Activated T-cell treated with anti-CD3 and anti-CD28 coated beads for 48 hours (primary cell): ENCODE data around the gene NCK2.

ENCODE experiments used
- DNase-seq: peaks from one replicate; pipeline ENCODE4 v3.0.0-alpha.2; 2020; ENCODE audit warnings: low read depth

NCK2 gene

DNA sequence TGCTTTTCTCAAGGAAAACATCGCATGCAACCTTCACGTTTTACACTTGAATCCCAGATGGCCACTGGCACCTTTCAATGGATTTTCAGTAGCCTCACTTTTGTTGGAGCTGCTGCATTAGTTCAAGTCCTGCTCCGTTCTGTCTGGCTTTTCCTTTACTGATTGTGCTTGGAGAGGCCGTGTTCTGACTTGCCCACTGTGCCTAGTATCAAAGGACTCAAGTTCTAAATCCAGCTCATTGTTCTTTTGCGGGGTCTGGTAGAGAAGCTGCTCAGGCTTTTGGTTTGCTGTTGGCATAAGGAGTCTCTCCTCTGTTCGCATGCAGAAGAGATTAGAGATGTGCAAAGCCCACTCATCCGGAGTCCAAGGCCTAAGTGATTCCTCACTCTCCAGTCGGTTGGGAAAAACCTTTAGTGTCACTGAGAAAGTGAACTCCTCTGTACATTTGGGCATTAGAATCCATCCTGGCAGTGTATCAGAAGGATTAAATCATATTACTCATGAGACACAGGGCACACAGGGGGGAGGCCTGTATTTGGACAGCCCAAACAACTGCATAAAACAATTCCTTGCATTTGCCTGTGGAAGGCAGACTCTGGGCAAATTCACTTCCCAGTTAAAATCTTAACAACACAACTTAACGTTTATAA, 69.7 kb downstream of the NCK2 start:
- no peak for DNase-seq

DNA sequence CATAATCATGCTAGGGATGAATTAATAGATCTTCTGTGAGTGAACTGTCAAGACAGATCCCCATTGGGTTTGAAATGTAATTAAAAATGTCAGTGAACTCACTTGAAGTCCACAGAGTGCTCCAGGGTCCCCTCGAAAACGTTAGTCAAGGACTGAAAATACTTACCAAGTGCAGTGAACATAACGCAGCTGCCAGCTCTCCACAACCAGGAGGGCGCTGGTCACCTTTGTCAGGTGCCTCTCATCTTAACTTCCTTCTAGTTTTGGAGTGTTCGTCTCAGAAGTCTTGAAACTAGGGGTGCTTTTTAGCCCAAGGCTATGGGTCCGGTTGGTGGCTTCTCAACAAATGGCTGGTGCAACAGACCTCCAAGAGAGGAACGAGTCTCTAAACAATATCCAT, 70.7 kb downstream of the NCK2 start:
- no peak for DNase-seq

- no peak for DNase-seq
Observed at GRCh38 chr2:105820151-105820550, 75.4 kb downstream of the NCK2 start.

DNA sequence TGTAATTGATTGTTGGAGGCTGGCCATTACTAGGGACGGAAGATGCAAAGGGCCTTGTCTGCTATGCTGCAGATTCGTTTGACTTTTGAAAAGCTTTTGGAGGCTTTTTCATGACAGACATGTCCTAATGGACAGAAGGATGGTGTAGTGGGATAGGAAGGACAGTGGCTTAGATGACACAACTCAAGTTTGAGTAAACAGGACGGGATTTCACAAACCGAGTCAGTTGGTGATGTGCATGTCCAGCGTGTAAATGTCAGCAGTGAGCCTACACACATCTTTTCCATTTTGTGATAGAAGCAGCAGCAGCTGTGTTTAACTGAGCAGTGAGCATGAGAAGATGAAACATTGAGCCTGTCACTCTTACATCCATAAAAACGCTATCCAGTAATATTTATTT, 76.0 kb downstream of the NCK2 start:
- no peak for DNase-seq

GRCh38 chr2:105821428-105822125, 76.9 kb downstream of the NCK2 start:
- DNase-seq, result no peak

GRCh38 chr2:105822186-105822585, 77.5 kb downstream of the NCK2 start:
- DNase-seq, result no peak

- DNase-seq, result no peak
Observed at GRCh38 chr2:105824446-105824845, 79.7 kb downstream of the NCK2 start.

DNA sequence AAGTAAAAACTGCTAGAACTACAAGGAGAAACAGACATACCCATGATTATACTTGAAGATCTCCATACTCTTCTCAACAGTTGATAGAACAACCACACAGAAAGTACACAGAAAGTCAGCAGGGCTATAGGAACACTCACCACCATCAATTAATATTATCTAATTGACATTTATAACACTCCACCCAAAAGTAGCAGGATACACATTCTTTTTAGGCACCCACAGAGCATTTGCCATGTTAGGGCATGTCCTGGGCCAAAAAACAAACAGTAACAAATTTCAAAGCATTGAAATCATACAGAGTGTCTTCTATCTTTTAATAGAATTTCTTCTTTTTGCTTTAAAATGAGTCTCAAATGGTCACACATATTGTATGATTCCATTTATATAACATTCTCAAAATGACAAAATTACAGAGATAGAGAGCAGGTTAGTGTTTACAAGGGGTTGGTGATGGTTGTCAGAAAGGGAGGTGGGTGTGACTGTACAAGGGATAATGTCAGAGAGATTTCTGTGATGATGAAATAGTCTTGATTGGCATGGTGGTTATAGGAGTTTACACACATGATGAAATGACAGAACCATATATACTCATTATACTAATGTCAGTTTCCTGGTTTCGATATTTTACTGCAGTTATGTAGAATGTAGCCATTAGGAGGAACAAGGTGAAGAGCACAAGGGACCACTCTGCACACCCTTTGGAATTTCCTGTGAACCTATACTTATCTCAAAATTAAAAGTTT, 82.8 kb downstream of the NCK2 start:
- DNase-seq, result no peak

GRCh38 chr2:105828558-105828957, 83.8 kb downstream of the NCK2 start:
- DNase-seq, result no peak

- DNase-seq, result no peak
Observed at GRCh38 chr2:105834931-105835330, 90.2 kb downstream of the NCK2 start.

DNA sequence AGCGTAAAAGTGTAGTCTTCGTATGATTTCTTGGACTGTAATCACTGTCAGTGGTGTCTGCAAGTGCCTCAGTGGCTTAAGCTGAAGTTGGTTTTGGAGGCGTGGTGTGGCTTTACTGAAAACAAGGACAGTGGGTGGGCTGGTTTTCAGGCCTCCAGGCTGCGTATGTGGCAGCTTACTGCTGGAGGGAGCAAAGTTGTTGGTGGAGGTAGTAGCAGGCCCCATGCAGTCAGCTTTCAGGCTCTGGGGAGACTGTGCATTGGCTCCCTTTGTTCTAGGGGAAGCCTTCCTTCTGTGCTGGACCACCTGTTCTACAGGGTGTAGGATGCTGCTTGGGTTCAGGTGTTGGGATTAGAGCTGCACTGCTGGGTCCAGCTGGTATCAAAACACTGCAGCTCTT, 91.6 kb downstream of the NCK2 start:
- DNase-seq, result no peak

- DNase-seq, result peak; percentile 38
Observed at GRCh38 chr2:105836840-105837692, 92.4 kb downstream of the NCK2 start.

- no peak for DNase-seq
Observed at GRCh38 chr2:105839793-105840192, 95.1 kb downstream of the NCK2 start.

GRCh38 chr2:105840933-105841332, 96.2 kb downstream of the NCK2 start:
- DNase-seq, result no peak

DNA sequence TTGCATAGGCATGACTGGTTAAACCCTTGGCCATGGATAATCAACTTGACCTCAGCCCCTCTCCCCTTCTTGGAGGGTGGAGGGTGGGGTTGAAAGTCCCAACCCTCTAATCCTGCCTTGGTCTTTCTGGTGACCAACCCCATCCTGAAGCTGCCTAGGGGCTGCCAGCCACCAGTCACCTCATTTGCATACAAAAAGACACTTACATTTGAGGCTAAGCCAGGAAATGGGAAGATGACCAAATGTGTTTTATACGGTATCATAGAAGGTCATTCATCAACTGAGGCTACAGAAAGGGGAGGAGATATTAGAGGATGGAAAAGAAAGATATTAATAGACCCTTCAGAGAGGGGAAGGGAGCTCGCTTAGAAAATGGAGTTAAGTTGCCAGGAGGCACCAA, 96.8 kb downstream of the NCK2 start:
- no peak for DNase-seq

DNA sequence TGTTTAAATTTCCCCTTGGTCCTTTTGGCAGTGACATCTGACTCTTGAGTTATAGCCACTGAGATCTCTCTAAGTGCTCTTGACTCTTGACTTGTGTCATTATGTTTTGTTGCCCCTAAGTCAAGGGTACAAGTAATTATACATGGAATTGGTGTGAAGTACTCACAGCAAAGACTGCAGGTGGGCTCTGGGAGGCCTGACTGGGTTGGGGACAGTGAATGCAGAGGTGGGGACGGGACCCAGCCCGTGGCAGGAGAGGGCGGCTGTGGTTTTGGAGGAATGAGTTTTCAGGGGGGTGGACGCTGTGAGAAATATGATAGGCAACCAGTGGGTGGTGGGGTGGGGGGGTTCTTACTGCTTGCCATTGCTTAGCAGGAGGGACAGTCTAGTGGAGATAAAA, 97.8 kb downstream of the NCK2 start:
- no peak for DNase-seq

DNA sequence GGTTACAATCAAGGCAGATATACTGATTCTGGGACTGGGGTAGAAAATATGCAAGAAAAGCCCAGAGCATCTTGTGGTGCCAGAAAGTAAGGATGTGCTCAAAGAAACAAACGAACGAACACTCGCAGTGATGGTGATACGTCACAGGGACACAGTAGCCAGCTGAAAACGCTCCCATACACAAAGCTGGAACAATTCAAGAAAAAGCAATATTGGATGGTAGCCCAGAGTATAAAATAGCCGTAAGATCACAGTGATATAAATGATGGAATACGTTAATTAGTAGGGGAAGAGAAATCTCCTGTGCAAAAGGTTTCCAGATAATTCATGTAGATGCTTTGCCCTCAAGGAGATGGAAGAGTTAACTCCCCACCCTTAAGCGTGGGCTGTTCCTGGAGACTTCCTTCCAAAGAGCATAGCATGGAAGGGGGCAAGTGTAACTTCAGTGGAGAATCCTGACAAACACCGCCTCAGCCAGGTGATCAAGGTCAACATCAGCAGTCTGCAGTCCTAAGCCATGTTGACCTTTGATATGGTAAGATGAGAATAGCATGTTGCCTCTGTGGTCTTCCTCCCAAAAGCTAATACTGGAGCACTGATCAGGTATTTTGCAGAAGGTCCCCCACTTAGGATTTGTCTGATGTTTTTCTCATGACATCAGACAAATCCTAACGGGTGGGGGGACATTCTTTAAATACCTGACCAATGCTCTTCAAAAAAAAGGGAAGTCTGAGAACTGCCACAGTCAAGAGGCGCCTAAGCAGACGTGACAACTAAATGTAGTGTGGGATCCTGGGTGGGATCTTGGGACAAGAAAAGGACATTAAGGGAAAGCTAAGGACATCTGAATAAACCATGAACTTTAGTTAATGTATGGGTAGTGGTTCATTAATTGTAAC, 99.0 kb downstream of the NCK2 start:
- DNase-seq, result no peak

- no peak for DNase-seq
Observed at GRCh38 chr2:105845976-105846375, 101.3 kb downstream of the NCK2 start.

- DNase-seq, result no peak
Observed at GRCh38 chr2:105847056-105847455, 102.3 kb downstream of the NCK2 start.

- no peak for DNase-seq
Observed at GRCh38 chr2:105848367-105848766, 103.7 kb downstream of the NCK2 start.

GRCh38 chr2:105849431-105850179, 104.9 kb downstream of the NCK2 start:
- DNase-seq, result no peak
